Cardiac fibroblast (primary cell): Measurements from ENCODE around the gene FREM3.

ENCODE experiments used
- DNase-seq, 2 donors: peaks; one replicate each; pipeline versions ENCODE4 v3.0.0 to v3.0.0-alpha.2; 2010; ENCODE audit warnings: low read depth in 2 of 2
- H3K4me3 ChIP-seq, 2 donors: replicated peaks in 1 of 2; 1 replicate in 1 of 2; 2 replicates in 1 of 2; pipeline ENCODE4 v1.5.1; 2011; ENCODE audit warnings: low read depth in 2 of 2, low read length in 2 of 2, mild to moderate bottlenecking in 2 of 2, moderate library complexity in 1 of 2
- TF ChIP-seq, protein P1 (sequence below): IDR thresholded peaks from one replicate; pipeline ENCODE4 v1.5.1; 2011; ENCODE audit warnings: low read depth, mild to moderate bottlenecking, low read length, inconsistent platforms

The FREM3 gene

DNA sequence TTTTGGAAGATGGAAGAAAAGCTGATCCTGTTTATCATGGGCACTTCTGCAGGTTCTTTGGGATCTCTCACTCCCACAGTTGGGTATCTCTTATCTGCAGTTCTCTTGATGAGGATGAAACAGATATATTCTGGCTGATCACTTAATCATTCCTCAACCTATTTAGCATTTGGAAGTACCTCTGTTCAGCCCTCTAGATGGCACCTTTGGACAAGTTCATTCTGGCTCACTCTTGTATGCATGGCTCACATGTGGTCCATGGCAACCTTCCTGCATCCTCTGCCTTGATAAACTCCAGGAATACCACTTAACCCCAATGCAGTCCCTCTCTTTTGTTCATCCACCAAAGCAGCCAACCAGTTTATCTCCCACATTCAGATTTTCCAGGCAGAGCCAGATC is 112.8 kb downstream of the FREM3 start:
- H3K4me3 ChIP-seq = no peak overlapping the region
- DNase-seq = peak; percentile 37 to 50
- TF ChIP-seq, protein P1, sequence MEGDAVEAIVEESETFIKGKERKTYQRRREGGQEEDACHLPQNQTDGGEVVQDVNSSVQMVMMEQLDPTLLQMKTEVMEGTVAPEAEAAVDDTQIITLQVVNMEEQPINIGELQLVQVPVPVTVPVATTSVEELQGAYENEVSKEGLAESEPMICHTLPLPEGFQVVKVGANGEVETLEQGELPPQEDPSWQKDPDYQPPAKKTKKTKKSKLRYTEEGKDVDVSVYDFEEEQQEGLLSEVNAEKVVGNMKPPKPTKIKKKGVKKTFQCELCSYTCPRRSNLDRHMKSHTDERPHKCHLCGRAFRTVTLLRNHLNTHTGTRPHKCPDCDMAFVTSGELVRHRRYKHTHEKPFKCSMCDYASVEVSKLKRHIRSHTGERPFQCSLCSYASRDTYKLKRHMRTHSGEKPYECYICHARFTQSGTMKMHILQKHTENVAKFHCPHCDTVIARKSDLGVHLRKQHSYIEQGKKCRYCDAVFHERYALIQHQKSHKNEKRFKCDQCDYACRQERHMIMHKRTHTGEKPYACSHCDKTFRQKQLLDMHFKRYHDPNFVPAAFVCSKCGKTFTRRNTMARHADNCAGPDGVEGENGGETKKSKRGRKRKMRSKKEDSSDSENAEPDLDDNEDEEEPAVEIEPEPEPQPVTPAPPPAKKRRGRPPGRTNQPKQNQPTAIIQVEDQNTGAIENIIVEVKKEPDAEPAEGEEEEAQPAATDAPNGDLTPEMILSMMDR = peak; percentile 17

DNA sequence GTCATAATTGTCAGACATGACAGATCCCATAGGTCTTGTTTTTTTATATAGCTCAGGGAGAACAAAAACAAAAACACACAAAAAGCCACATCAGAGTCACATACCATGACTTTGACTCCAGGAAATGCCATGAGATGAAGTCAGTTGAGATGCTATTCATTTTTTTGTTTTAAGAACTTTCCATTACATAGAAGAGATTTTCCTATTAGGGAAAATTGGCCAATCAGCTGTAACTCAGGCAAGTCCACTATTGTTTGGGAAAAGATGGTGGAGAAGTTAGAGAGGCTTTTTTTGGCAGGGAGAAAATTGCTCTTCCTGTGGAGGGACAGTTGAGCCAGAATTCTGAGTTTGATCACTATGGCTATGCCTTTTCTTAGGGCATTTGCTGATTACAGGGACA is 114.4 kb downstream of the FREM3 start:
- peak; percentile 42 to 92 for DNase-seq
- no peak overlapping the region for H3K4me3 ChIP-seq
- TF ChIP-seq, protein P1 = no peak

DNA sequence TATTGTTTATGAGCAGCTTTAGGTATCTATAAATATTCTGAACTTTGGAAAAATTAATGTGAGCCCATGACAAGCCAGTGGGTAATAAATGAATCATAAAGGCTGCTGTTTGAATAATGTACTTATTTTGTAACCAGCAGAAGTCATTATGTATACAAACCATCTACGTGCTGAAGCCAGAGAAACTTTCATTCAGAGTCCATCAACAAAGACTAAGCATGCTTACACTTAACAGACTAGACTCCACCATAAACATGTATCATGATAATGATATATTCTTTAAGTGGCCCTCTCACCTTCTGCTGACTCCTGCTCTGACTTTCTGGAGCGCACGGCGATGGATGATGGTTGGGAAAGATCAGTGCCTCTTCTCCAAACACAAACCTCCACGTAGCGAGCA is 114.9 kb downstream of the FREM3 start:
- TF ChIP-seq, protein P1 = no peak

DNA sequence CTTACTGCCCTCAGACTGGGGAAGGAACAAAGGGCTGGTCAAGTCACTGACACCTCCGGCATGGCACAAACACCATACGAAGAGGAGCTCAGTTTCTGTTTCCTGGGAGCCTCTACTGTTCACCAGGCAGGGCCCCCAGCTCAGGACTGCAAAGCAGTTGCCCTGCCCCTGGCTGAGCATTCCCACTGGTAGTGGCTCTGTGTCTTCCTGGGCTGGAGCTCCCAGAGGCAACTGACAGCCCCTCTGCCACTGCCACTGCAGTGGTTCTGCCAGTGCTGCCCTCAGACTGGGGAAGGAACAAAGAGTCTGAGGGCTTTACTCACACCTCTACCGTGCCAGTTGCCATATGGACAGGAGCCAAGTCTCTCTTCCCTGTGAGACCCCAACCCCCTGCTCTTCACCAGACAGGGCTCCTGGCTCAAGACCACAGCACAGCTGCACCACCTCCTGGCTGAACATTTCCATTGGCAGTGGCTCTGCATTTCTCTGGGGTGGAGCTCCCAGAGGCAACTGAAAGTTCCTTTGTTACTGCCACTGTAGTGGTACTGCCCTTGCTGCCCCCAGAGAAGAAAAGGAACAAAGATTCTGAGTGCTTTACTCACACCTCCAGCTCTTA is 119.0 kb downstream of the FREM3 start:
- TF ChIP-seq, protein P1 = no peak
- no peak for DNase-seq
- H3K4me3 ChIP-seq = no peak overlapping the region

More for the DNA sequence above, 114.9 kb downstream of the FREM3 start:
- peak in 1 of 2 donors; percentile 57 for DNase-seq
- no peak overlapping the region for H3K4me3 ChIP-seq

DNA sequence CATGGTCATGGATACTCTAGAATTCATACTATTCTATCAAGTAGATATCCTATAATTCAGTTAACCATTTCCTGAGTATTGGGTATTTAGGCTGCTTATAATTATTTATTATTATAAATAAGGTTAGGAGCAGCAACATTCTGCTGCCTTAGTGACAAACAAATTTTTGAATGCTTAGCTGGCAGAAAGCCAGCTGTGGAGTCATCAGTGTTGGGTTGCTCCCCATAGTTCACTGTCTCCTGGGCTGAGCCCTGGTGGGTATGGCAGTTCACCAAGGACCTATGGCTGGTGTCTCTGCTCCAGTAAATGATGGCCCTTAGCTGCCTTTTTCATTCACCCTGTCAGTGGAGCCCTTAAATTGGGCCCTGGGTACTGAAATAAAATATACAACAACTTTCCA is 125.1 kb downstream of the FREM3 start:
- no peak overlapping the region for H3K4me3 ChIP-seq
- peak in 1 of 2 donors; percentile 39 for DNase-seq
- TF ChIP-seq, protein P1 = no peak

DNA sequence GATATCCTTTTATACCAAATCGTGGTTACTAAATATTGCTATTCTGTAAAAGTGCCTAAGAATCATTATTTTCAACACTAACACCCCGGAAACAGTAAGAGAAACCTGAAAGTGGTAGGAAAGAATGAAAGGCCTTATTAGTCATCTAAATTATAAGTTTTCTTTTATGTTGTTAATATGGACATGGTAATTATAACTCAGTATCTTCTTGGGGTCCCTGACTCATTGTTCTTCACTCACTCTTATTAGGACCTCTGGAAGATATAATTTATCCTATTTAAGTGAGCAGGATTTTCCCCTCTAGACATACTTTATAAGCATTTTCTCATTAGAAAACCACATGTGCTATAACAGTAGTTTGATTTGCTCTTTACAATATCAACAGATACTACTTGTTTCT is 136.0 kb downstream of the FREM3 start:
- DNase-seq = no peak
- TF ChIP-seq, protein P1 = no peak
- no peak overlapping the region for H3K4me3 ChIP-seq

DNA sequence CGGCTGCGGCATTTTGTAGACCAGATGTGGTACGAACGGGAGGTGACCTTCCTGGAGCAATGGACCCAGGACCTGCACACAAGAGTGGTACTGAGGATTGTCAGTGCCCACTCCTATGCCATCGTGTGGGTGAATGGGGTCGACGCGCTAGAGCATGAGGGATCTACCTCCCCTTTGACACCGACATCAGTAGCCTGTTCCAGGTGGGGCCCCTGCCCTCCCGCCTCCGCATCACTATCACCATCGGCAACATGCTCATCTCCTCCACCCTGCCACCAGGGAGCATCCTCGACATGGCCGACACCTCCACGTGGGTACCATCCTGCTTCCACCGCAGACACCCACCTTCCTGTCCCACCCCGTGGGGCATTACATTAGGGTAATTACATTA is 140.7 kb downstream of the FREM3 start:
- peak overlapping the region; percentile 49 to 63 for H3K4me3 ChIP-seq
- TF ChIP-seq, protein P1 = no peak
- DNase-seq = no peak
